Mucosa of gallbladder (tissue), 1 donor: ENCODE measurements around the gene PTRH1. TPM values are rescaled to one million over a fixed set of nuclear protein-coding genes. Genes with fewer than 3 reads are reported as not detected.

Source experiments
- total RNA-seq: library from RNA; stranded (reverse); gene quantifications from one replicate; pipeline ENCODE4 v1.2.1, GENCODE V29; 2021
- donor health status: DM: no; HTN: no; CAD: no.

The PTRH1 gene
- total RNA-seq, 1 donor from 2014 or later: 19.5 TPM

Other genes with a start within 250 kb of the PTRH1 start
- gene STXBP1, start 103.4 kb downstream of the PTRH1 start, total RNA-seq: 52.8 TPM
- 1.4 TPM for gene CFAP157, start 8.7 kb downstream of the PTRH1 start, total RNA-seq
- 0.26 TPM for gene TTC16, start 416 bp upstream of the PTRH1 start, total RNA-seq
- 21.7 TPM for gene TOR2A, start 19.6 kb upstream of the PTRH1 start, total RNA-seq
- 9.1 TPM for gene SH2D3C, start 63.0 kb upstream of the PTRH1 start, total RNA-seq
- gene CDK9, start 70.4 kb upstream of the PTRH1 start, total RNA-seq: 92.7 TPM
- 74.7 TPM for gene FPGS, start 87.2 kb upstream of the PTRH1 start, total RNA-seq
- gene ENG, start 139.0 kb upstream of the PTRH1 start, total RNA-seq: 94.3 TPM
- 142 TPM for gene AK1, start 162.0 kb upstream of the PTRH1 start, total RNA-seq
- 67.0 TPM for gene ST6GALNAC6, start 183.9 kb upstream of the PTRH1 start, total RNA-seq
- 42.1 TPM for gene ST6GALNAC4, start 201.4 kb upstream of the PTRH1 start, total RNA-seq
- 4.9 TPM for gene PIP5KL1, start 215.1 kb upstream of the PTRH1 start, total RNA-seq
- gene DPM2, start 222.2 kb upstream of the PTRH1 start, total RNA-seq: 36.6 TPM